GM23338 (cell line): ENCODE data around the gene ARF5. TPM values are rescaled to one million over a fixed set of nuclear protein-coding genes. Genes with fewer than 3 reads are reported as not detected.

ENCODE experiments used
- ATAC-seq: fragments of 200-7000 bp; cut with Tn5 transposase; 3 replicates; pipeline ENCODE4 v1.9.1; 2020
- DNase-seq: peaks from one replicate; pipeline ENCODE4 v3.0.0-alpha.2; 2015; ENCODE audit warnings: low spot score
- H2AFZ ChIP-seq: fragments of 200-600 bp; sonication (generic); 2 replicates; pipeline ENCODE4 v1.8.0; 2016; ENCODE audit warnings: antibody characterized with exemption, mild to moderate bottlenecking, moderate library complexity
- H3F3A ChIP-seq: fragments of 200-600 bp; sonication (generic); replicated peaks from 2 replicates; pipeline ENCODE4 v1.8.0; 2017; ENCODE audit warnings: antibody characterized with exemption, mixed run types, low read depth
- H3K27ac ChIP-seq: fragments of 200-600 bp; sonication (generic); 2 replicates; pipeline ENCODE4 v1.6.1; 2016; ENCODE audit warnings: low read depth
- H3K27me3 ChIP-seq: fragments of 200-600 bp; sonication (generic); 2 replicates; pipeline ENCODE4 v1.8.0; 2016; ENCODE audit warnings: mild to moderate bottlenecking, mixed run types, moderate library complexity; ENCODE audit not compliant: insufficient read depth
- H3K36me3 ChIP-seq: fragments of 200-600 bp; sonication (generic); 2 replicates; pipeline ENCODE4 v1.8.0; 2016; ENCODE audit warnings: mild to moderate bottlenecking; ENCODE audit not compliant: insufficient read depth
- H3K4me1 ChIP-seq: fragments of 200-600 bp; sonication (generic); 2 replicates; pipeline ENCODE4 v1.8.0; 2016; ENCODE audit warnings: mild to moderate bottlenecking, moderate library complexity; ENCODE audit not compliant: insufficient read depth
- H3K4me2 ChIP-seq: fragments of 200-600 bp; sonication (generic); 2 replicates; pipeline ENCODE4 v1.7.1; 2017; ENCODE audit warnings: mixed run types
- H3K4me3 ChIP-seq: fragments of 200-600 bp; sonication (generic); 2 replicates; pipeline ENCODE4 v1.6.1; 2016; ENCODE audit warnings: mixed run types
- H3K79me2 ChIP-seq: fragments of 200-600 bp; sonication (generic); replicated peaks from 2 replicates; pipeline ENCODE4 v1.8.0; 2017; ENCODE audit warnings: mild to moderate bottlenecking; ENCODE audit not compliant: insufficient read depth
- H3K9me2 ChIP-seq: fragments of 200-600 bp; sonication (generic); 2 replicates; pipeline ENCODE4 v1.8.0; 2017; ENCODE audit not compliant: insufficient read depth
- H4K20me1 ChIP-seq: fragments of 200-600 bp; sonication (generic); replicated peaks from 2 replicates; pipeline ENCODE4 v1.8.0; 2017; ENCODE audit warnings: mild to moderate bottlenecking; ENCODE audit not compliant: insufficient read depth
- H3K27ac Mint-ChIP-seq: 2 replicates; pipeline ENCODE4 v1.8.0; 2020; ENCODE audit warnings: inconsistent platforms, mild to moderate bottlenecking, moderate library complexity, mixed read lengths
- H3K27me3 Mint-ChIP-seq: 3 replicates; pipeline ENCODE4 v1.8.0; 2022; ENCODE audit warnings: low read depth, mild to moderate bottlenecking, moderate library complexity, mixed read lengths, inconsistent platforms; ENCODE audit not compliant: insufficient read depth, poor library complexity
- H3K36me3 Mint-ChIP-seq: 3 replicates; pipeline ENCODE4 v1.8.0; 2021; ENCODE audit warnings: low read depth, mild to moderate bottlenecking, inconsistent platforms, moderate library complexity, mixed read lengths
- H3K4me1 Mint-ChIP-seq: 3 replicates; pipeline ENCODE4 v1.8.0; 2020; ENCODE audit warnings: mild to moderate bottlenecking, inconsistent platforms, mixed read lengths
- H3K4me3 Mint-ChIP-seq: 3 replicates; pipeline ENCODE4 v1.8.0; 2021; ENCODE audit warnings: moderate library complexity, mild to moderate bottlenecking, inconsistent platforms, mixed read lengths
- H3K9me3 Mint-ChIP-seq: 3 replicates; pipeline ENCODE4 v1.8.0; 2020; ENCODE audit warnings: moderate library complexity, mild to moderate bottlenecking, inconsistent platforms, mixed read lengths
- CREB1 ChIP-seq: fragments of 250-450 bp; sonication (Bioruptor Pico); IDR thresholded peaks from 2 replicates; pipeline ENCODE4 v1.5.0; 2020; ENCODE audit warnings: low read depth, mild to moderate bottlenecking, moderate library complexity
- EZH2 ChIP-seq: fragments of 200-600 bp; sonication (generic); IDR thresholded peaks from one replicate; pipeline ENCODE4 v1.8.0; 2017; ENCODE audit warnings: antibody characterized with exemption, mild to moderate bottlenecking, low read depth; ENCODE audit not compliant: unreplicated experiment
- POLR2AphosphoS5 ChIP-seq: IDR thresholded peaks from 2 replicates; pipeline ENCODE4 v1.6.1; 2016; ENCODE audit warnings: antibody characterized with exemption, low read depth
- STAT1 ChIP-seq: IDR thresholded peaks from one replicate; pipeline ENCODE4 v1.6.1; 2016; ENCODE audit warnings: antibody characterized with exemption; ENCODE audit not compliant: unreplicated experiment
- ZNF114 ChIP-seq: fragments of 250-450 bp; sonication (Bioruptor Pico); IDR thresholded peaks from 2 replicates; pipeline ENCODE4 v1.5.0; 2020; ENCODE audit warnings: mild to moderate bottlenecking, moderate library complexity
- ZNF462 ChIP-seq: fragments of 250-450 bp; sonication (Bioruptor Pico); IDR thresholded peaks from 2 replicates; pipeline ENCODE4 v1.5.0; 2020; ENCODE audit warnings: mild to moderate bottlenecking, moderate library complexity
- polyA plus RNA-seq: library from polyadenylated mRNA; unstranded; fragments of >200 nt; fragmentation: Nextera tagmentation; extraction: Ambion mirVana; gene quantifications from 2 replicates; pipeline ENCODE4 v1.2.1, GENCODE V29; 2016
- total RNA-seq: library from RNA; depleted of rRNA; stranded (reverse); fragments of >200 nt; shearing (Covaris generic); gene quantifications from 2 replicates; pipeline ENCODE4 v1.2.3, GENCODE V29; 2014
- TF ChIP-seq, protein P1 (sequence below), 2 experiments: fragments of 200-600 bp in 1 of 2; sonication (generic) in 1 of 2; conservative IDR thresholded peaks; 2 replicates each; pipeline versions ENCODE4 v1.5.1 to v1.6.1; 2016 to 2017; ENCODE audit warnings: antibody characterized with exemption in 2 of 2, low read depth in 2 of 2, mild to moderate bottlenecking in 2 of 2, moderate library complexity in 1 of 2
- TF ChIP-seq, protein P2 (sequence below): IDR thresholded peaks from 2 replicates; pipeline ENCODE4 v1.6.1; 2016; ENCODE audit warnings: antibody characterized with exemption

The ARF5 gene
- total and polyA plus RNA-seq, 2 experiments from 2014 or later = 196 to 201 TPM

- TF ChIP-seq, protein P1, sequence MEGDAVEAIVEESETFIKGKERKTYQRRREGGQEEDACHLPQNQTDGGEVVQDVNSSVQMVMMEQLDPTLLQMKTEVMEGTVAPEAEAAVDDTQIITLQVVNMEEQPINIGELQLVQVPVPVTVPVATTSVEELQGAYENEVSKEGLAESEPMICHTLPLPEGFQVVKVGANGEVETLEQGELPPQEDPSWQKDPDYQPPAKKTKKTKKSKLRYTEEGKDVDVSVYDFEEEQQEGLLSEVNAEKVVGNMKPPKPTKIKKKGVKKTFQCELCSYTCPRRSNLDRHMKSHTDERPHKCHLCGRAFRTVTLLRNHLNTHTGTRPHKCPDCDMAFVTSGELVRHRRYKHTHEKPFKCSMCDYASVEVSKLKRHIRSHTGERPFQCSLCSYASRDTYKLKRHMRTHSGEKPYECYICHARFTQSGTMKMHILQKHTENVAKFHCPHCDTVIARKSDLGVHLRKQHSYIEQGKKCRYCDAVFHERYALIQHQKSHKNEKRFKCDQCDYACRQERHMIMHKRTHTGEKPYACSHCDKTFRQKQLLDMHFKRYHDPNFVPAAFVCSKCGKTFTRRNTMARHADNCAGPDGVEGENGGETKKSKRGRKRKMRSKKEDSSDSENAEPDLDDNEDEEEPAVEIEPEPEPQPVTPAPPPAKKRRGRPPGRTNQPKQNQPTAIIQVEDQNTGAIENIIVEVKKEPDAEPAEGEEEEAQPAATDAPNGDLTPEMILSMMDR (conservative IDR thresholded peaks at IDR 0.05; ENCODE audit: low read depth in 2 of 2) = no peak
Measured at GRCh38 chr7:127592550-127592949, 4.3 kb downstream of the ARF5 start (continued).

DNA sequence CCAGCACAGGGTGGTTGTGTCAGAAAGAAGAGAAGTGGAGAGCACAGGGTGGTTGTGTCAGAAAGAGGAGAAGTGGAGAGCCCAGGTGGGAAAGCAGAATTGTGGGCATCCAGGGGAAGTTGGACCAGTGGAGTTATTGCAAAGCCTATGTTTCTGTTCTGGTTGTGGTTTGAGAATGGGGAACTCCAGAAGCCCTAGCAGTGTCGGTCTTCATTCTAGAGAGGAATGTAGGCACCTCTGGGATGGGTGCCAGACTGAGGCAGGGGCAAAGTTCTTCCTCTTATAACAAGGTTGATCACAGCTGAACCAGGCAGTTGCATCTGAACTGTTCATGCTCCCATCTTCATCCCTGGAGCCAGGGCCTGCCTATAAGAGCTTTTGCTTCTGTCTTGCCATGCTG is 6.3 kb downstream of the ARF5 start:
- H3K9me2 ChIP-seq = no peaks in the 10 kb centered on the region
- H3K27me3 Mint-ChIP-seq = peaks cover 11% of the 10 kb centered on the region
- no peak for TF ChIP-seq STAT1
- TF ChIP-seq, protein P2, sequence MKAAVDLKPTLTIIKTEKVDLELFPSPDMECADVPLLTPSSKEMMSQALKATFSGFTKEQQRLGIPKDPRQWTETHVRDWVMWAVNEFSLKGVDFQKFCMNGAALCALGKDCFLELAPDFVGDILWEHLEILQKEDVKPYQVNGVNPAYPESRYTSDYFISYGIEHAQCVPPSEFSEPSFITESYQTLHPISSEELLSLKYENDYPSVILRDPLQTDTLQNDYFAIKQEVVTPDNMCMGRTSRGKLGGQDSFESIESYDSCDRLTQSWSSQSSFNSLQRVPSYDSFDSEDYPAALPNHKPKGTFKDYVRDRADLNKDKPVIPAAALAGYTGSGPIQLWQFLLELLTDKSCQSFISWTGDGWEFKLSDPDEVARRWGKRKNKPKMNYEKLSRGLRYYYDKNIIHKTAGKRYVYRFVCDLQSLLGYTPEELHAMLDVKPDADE = no peak
- TF ChIP-seq ZNF462 (CRISPR knock-in tag) = no peak
- TF ChIP-seq, protein P1 (conservative IDR thresholded peaks at IDR 0.05; ENCODE audit: low read depth in 2 of 2) = no peak
- TF ChIP-seq CREB1 (CRISPR knock-in tag) = no peak
- no peak for TF ChIP-seq ZNF114 (CRISPR knock-in tag)
- TF ChIP-seq EZH2 = no peak
- no peak for TF ChIP-seq POLR2AphosphoS5
- H3K9me3 Mint-ChIP-seq = no peaks in the 10 kb centered on the region
- H3K27me3 ChIP-seq = no peaks in the 10 kb centered on the region
- peaks cover 10% of the 10 kb centered on the region for H3K36me3 ChIP-seq
- no peak overlapping the region for H3K4me3 Mint-ChIP-seq
- peaks cover 22% of the 10 kb centered on the region for H3K36me3 Mint-ChIP-seq
- peaks cover 7% of the 10 kb centered on the region for H4K20me1 ChIP-seq
- H2AFZ ChIP-seq = no peak overlapping the region
- peaks cover 7% of the 10 kb centered on the region for H3K79me2 ChIP-seq
- no peak overlapping the region for H3K4me3 ChIP-seq
- no peaks in the 10 kb centered on the region for H3F3A ChIP-seq
- no peak overlapping the region for H3K27ac ChIP-seq
- DNase-seq = no peak
- H3K4me1 Mint-ChIP-seq = peaks cover 8% of the 10 kb centered on the region; the same call in 2 of the 3 replicates
- no peak overlapping the region for H3K27ac Mint-ChIP-seq
- no peaks in the 10 kb centered on the region for H3K4me1 ChIP-seq
- H3K4me2 ChIP-seq = no peak overlapping the region
- no peak for ATAC-seq
